Peyer's patch (tissue), 4 donors: Measurements from ENCODE around the gene IGFBP7.

Experiments
- POLR2A ChIP-seq, 2 donors: fragments of 450-650 bp; IDR thresholded peaks; one replicate each; pipeline ENCODE4 v1.5.1; 2017; ENCODE audit warnings: antibody characterized with exemption in 2 of 2, mild to moderate bottlenecking in 2 of 2, moderate library complexity in 2 of 2
- TF ChIP-seq, protein P1 (sequence below), 6 experiments: fragments of 450-650 bp in 4 of 6; fragments of 200-600 bp in 2 of 6; sonication (generic) in 1 of 6; IDR thresholded peaks; one replicate each; pipeline ENCODE4 v1.5.1; 2017 to 2019; ENCODE audit warnings: antibody characterized with exemption in 6 of 6, mild to moderate bottlenecking in 3 of 6, moderate library complexity in 1 of 6

DNA sequence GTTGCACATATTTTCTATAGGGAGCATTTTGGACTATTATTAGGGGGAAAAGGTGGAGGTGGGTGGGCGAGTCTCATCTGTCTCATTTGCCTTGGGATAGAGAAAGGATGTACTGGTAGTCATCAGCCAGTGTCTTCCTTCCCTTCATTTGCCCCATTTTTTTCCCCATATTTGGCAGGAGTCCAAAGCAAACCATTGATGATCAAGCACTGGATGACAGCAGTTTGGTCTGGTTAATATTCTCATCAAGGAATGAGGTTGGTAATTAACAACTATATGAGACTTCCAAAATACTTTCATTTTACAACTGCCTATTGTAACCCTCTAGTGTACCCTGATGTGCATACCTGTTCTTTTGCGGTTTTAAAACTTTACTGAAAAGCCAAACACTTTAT lies 22.6 kb upstream of the IGFBP7 start:
- TF ChIP-seq, protein P1, sequence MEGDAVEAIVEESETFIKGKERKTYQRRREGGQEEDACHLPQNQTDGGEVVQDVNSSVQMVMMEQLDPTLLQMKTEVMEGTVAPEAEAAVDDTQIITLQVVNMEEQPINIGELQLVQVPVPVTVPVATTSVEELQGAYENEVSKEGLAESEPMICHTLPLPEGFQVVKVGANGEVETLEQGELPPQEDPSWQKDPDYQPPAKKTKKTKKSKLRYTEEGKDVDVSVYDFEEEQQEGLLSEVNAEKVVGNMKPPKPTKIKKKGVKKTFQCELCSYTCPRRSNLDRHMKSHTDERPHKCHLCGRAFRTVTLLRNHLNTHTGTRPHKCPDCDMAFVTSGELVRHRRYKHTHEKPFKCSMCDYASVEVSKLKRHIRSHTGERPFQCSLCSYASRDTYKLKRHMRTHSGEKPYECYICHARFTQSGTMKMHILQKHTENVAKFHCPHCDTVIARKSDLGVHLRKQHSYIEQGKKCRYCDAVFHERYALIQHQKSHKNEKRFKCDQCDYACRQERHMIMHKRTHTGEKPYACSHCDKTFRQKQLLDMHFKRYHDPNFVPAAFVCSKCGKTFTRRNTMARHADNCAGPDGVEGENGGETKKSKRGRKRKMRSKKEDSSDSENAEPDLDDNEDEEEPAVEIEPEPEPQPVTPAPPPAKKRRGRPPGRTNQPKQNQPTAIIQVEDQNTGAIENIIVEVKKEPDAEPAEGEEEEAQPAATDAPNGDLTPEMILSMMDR (IDR thresholded peaks at IDR 0.05) = no peak
- TF ChIP-seq POLR2A (IDR thresholded peaks at IDR 0.05) = no peak
